Stomach (tissue), 9 donors: ENCODE results near the gene MAP3K5. TPM values are rescaled to one million over a fixed set of nuclear protein-coding genes. Genes with fewer than 3 reads are reported as not detected.
A peak's percentile ranks its signal among the peaks of the same experiment; 100 is the strongest.

Experiments used
- DNase-seq, 2 donors: peaks; one replicate each; pipeline versions ENCODE4 v3.0.0 to v3.0.0-alpha.2; 2013 to 2019
- H3K27ac ChIP-seq, 5 donors: fragments of 200-600 bp in 4 of 5; sonication (generic) in 4 of 5; one replicate each; pipeline ENCODE4 v1.5.1; 2013 to 2019; ENCODE audit warnings: mild to moderate bottlenecking in 1 of 5, moderate library complexity in 1 of 5
- H3K27me3 ChIP-seq, 3 donors: fragments of 200-600 bp; sonication (generic); one replicate each; pipeline ENCODE4 v1.5.1; 2017 to 2019; ENCODE audit warnings: mixed run types in 1 of 3
- H3K36me3 ChIP-seq, 4 donors: fragments of 200-600 bp; sonication (generic); 1 replicate in 3 of 4; 2 replicates in 1 of 4; pipeline ENCODE4 v1.5.1; 2016 to 2019
- H3K4me1 ChIP-seq, 4 donors: fragments of 200-600 bp; sonication (generic); one replicate each; pipeline ENCODE4 v1.5.1; 2016 to 2019
- H3K4me3 ChIP-seq, 4 donors: fragments of 200-600 bp; sonication (generic) in 3 of 4; one replicate each; pipeline ENCODE4 v1.5.1; 2016 to 2019; ENCODE audit warnings: mild to moderate bottlenecking in 1 of 4
- H3K9me3 ChIP-seq, 4 donors: fragments of 200-600 bp; sonication (generic); one replicate each; pipeline ENCODE4 v1.5.1; 2016 to 2019
- EP300 ChIP-seq: sonication (generic); formaldehyde crosslinking; IDR thresholded peaks from one replicate; pipeline ENCODE4 v1.6.1; 2017; ENCODE audit warnings: antibody characterized with exemption
- POLR2A ChIP-seq, 4 donors: fragments of 450-650 bp; IDR thresholded peaks; one replicate each; pipeline ENCODE4 v1.6.1; 2016; ENCODE audit warnings: antibody characterized with exemption in 4 of 4, control low read depth in 2 of 4, mild to moderate bottlenecking in 1 of 4, moderate library complexity in 1 of 4
- POLR2AphosphoS5 ChIP-seq, 3 donors: sonication (generic); formaldehyde crosslinking; IDR thresholded peaks; one replicate each; pipeline ENCODE4 v1.6.1; 2016; ENCODE audit warnings: antibody characterized with exemption in 3 of 3
- WGBS, 5 donors: extraction: QIAGEN DNeasy Blood & Tissue Kit in 3 of 5; methylation state at CpG; one replicate each; pipeline versions ENCODE4 v1.1.5 to v1.1.7; 2013 to 2018; 5-methylcytosine and 5-hydroxymethylcytosine counted together
- intact Hi-C: fragments of 100-400 bp; cut with DNase I; formaldehyde crosslinking; loops from one replicate; pipeline ENCODE4 v1.15.1; 2023; ENCODE audit warnings: low total_unique reads
- polyA plus RNA-seq, 3 donors: library from polyadenylated mRNA; stranded (reverse); fragments of 200-250 nt; gene quantifications; one replicate each; pipeline ENCODE4 v1.2.3, GENCODE V29; 2013
- total RNA-seq, 5 donors: library from RNA; depleted of rRNA; stranded (reverse); fragments of >200 nt; gene quantifications; one replicate each; pipeline versions ENCODE4 v1.1.0 to v1.2.3, GENCODE V29; 2014 to 2016
- TF ChIP-seq, protein P1 (sequence below), 7 experiments: fragments of 450-650 bp in 4 of 7; fragments of 200-600 bp in 3 of 7; sonication (generic) in 3 of 7; IDR thresholded peaks; one replicate each; pipeline ENCODE4 v1.5.1; 2016 to 2019; ENCODE audit warnings: antibody characterized with exemption in 7 of 7, control low read depth in 2 of 7, mild to moderate bottlenecking in 1 of 7
- donor health status: healthy with polysubstance abuse.
- donor health status: Bipolar disorder and iron deficiency.
- donor health status: healthy.

The MAP3K5 gene
- total and polyA plus RNA-seq, 8 donors: 4.9 to 40.3 (median 23.6) TPM

DNA sequence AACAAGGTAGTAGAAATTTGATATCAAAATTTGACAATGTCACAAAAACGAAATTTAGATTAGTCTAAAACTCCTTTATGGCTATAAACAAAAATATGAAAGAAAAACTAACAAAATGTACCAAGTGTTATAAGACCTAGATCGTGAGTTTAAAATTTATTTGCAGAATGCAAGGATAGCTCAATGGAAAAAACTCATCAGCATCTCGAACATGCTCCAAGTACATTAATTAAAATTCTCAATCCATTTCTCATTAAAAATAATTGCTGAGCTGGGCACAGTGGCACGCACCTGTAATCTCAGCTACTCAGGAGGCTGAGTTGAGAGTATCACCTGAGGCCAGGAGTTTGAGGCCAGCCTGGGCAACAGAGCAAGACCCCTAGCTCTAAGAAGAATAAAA is 70.8 kb downstream of the MAP3K5 start:
- Histone ChIP-seq H3K27me3 (no peaks in the 10 kb centered on the region), H3K36me3 (no peaks in the 10 kb centered on the region), H3K4me3 (no peak overlapping the region), H3K4me1 (peaks cover 14 to 60% (median 27%) of the 10 kb centered on the region in 4 donors), H3K9me3 (peaks cover 0 to 6% (median 0%) of the 10 kb centered on the region in 4 donors), H3K27ac (no peak overlapping the region)
- DNase-seq: no peak
- TF ChIP-seq, protein P1, sequence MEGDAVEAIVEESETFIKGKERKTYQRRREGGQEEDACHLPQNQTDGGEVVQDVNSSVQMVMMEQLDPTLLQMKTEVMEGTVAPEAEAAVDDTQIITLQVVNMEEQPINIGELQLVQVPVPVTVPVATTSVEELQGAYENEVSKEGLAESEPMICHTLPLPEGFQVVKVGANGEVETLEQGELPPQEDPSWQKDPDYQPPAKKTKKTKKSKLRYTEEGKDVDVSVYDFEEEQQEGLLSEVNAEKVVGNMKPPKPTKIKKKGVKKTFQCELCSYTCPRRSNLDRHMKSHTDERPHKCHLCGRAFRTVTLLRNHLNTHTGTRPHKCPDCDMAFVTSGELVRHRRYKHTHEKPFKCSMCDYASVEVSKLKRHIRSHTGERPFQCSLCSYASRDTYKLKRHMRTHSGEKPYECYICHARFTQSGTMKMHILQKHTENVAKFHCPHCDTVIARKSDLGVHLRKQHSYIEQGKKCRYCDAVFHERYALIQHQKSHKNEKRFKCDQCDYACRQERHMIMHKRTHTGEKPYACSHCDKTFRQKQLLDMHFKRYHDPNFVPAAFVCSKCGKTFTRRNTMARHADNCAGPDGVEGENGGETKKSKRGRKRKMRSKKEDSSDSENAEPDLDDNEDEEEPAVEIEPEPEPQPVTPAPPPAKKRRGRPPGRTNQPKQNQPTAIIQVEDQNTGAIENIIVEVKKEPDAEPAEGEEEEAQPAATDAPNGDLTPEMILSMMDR (IDR thresholded peaks at IDR 0.05): no peak
- TF ChIP-seq POLR2A (IDR thresholded peaks at IDR 0.05) (no peak), EP300 (no peak), POLR2AphosphoS5 (IDR thresholded peaks at IDR 0.05) (no peak)
- WGBS, 5 donors: 85 to 97% (median 86%) methylated on average over 4 of the region's 4 CpGs
- intact Hi-C loops: no loop called here

DNA sequence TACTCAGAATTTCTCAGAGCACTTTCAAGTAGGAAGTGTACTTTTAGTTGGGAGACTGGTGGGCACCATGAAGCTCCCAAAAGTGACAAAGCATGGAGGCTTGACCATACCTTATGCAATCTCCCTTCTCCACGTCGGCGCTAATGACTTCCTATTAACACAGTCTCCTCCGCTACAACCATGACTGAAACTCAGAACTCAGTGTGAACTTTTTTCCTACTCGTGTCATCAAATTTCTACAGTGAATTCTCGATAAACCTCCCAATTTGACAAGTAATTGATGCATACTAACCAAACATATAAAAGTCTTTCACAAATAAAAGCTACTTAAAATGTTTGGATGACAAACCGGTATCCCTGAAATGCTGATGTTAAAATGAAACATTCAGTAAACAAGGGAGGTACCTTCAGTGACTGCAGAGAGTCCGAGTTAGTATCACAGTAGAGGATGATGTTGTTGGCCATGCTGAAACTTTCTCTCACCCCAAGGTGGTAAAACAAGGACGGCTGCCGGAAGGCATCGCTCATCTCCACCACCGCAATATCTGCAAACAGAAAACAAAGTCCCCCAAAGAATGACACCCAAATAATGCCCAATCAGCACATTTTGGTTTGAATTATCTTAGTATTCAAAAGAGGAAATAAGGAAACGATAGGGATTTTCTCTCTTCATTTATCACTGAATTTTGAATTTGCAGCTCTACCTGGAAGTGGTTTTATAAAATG is 72.1 kb downstream of the MAP3K5 start:
- Histone ChIP-seq H3K27ac (peak overlapping the region in 2 of 5 donors; percentile 21 to 27), H3K27me3 (no peaks in the 10 kb centered on the region), H3K4me3 (no peak overlapping the region), H3K36me3 (no peaks in the 10 kb centered on the region), H3K9me3 (peaks cover 0 to 6% (median 0%) of the 10 kb centered on the region in 4 donors), H3K4me1 (peaks cover 15 to 64% (median 29%) of the 10 kb centered on the region in 4 donors)
- intact Hi-C loops: no loop called here
- no peak for DNase-seq
- WGBS, 5 donors: 78 to 91% (median 86%) methylated on average over 13 of the region's 13 CpGs
- TF ChIP-seq POLR2A (IDR thresholded peaks at IDR 0.05): no peak
- no peak for TF ChIP-seq POLR2AphosphoS5 (IDR thresholded peaks at IDR 0.05)
- TF ChIP-seq EP300: no peak
- TF ChIP-seq, protein P1 (IDR thresholded peaks at IDR 0.05): no peak

DNA sequence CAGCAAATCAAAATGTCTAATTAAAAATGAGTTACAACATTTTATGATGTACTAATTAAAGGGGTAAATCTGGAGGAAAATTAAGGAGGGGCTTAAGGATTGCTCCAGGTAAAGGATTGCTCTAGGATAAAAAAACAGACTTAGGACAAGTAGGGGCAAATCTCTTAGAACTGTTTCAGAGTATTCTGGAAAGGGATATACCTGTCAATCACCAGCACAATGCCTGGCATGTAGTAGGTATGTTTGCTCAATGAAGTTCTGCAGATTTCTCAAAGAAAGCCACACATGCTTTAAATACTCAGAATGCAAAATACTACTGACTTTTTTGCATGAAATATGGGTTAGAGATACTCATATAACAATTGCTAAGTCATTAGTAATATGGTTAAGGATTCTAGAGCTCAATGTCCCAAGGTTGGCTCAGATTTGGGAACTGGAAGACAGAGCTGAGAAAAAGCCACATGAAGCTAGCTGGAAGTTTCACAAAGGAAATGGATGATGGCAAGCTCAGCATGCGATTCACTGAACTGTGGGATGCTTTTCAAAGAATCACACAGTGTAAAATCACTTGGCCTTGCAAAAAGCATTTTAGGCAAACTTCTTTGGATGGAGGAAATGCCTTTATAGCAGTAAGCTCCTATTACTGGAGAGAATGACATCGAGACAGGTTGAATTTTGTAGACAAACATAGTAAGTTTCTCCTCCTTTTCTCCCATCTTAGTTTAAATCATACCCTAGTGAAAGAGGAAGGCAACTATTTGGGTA is 72.8 kb downstream of the MAP3K5 start:
- peaks cover 0 to 6% (median 0%) of the 10 kb centered on the region in 4 donors for H3K9me3 ChIP-seq
- no peaks in the 10 kb centered on the region for H3K27me3 ChIP-seq
- TF ChIP-seq POLR2A (IDR thresholded peaks at IDR 0.05) (no peak), POLR2AphosphoS5 (IDR thresholded peaks at IDR 0.05) (no peak), EP300 (no peak)
- TF ChIP-seq, protein P1 (IDR thresholded peaks at IDR 0.05): no peak
- intact Hi-C loops: loop anchor here (10.0 kb wide), 1 partner anchor 75 kb away; no protein-coding TSS in a partner anchor
- H3K27ac ChIP-seq: peak overlapping the region in 2 of 5 donors; percentile 21 to 27
- no peaks in the 10 kb centered on the region for H3K36me3 ChIP-seq
- peaks cover 15 to 64% (median 29%) of the 10 kb centered on the region in 4 donors for H3K4me1 ChIP-seq
- no peak for DNase-seq
- H3K4me3 ChIP-seq: no peak overlapping the region
- 83 to 92% (median 86%) methylated on average over 2 of the region's 2 CpGs for WGBS, 5 donors

DNA sequence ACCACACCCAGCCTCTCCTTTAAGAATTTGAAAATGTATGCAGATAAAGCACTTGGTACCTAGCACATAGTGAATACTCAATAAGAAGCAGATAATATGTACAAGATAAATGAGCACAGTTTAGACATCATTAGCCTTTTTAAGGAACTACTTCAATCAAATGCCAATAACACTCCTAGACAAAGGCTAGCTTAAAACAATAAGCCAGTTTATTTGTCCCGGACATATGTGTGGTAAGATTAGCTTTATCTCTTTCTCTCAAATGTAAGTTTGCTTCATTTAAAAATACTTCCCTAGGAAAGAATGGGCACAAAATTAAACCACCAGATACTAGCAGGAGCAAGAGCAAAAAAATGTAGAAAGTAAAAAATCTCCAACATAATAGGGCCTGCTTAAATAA is 73.8 kb downstream of the MAP3K5 start:
- peak overlapping the region in 1 of 5 donors; percentile 64 for H3K27ac ChIP-seq
- H3K36me3 ChIP-seq: no peaks in the 10 kb centered on the region
- WGBS, 5 donors: 37 to 51% (median 40%) methylated on average over 1 of the region's 1 CpG
- TF ChIP-seq, protein P1 (IDR thresholded peaks at IDR 0.05): no peak
- TF ChIP-seq EP300 (no peak), POLR2AphosphoS5 (IDR thresholded peaks at IDR 0.05) (no peak), POLR2A (IDR thresholded peaks at IDR 0.05) (no peak)
- peaks cover 15 to 62% (median 27%) of the 10 kb centered on the region in 4 donors for H3K4me1 ChIP-seq
- H3K4me3 ChIP-seq: no peak overlapping the region
- peaks cover 0 to 6% (median 0%) of the 10 kb centered on the region in 4 donors for H3K9me3 ChIP-seq
- no peaks in the 10 kb centered on the region for H3K27me3 ChIP-seq
- intact Hi-C loops: loop anchor here (10.0 kb wide), 1 partner anchor 74 kb away; no protein-coding TSS in a partner anchor
- no peak for DNase-seq
